NCI-H1048 (cell line): ENCODE measurements around the gene DNAJC28.
"Not testable (repeated sequence)": the region's sequence is repeated elsewhere in the genome, so short reads cannot be mapped to it uniquely, and the experiment has no call there.

ENCODE experiments used
- DNase-seq: peaks from one replicate; lab custom pipeline; 2025; lab: John Stamatoyannopoulos, UW

Gene DNAJC28

DNA sequence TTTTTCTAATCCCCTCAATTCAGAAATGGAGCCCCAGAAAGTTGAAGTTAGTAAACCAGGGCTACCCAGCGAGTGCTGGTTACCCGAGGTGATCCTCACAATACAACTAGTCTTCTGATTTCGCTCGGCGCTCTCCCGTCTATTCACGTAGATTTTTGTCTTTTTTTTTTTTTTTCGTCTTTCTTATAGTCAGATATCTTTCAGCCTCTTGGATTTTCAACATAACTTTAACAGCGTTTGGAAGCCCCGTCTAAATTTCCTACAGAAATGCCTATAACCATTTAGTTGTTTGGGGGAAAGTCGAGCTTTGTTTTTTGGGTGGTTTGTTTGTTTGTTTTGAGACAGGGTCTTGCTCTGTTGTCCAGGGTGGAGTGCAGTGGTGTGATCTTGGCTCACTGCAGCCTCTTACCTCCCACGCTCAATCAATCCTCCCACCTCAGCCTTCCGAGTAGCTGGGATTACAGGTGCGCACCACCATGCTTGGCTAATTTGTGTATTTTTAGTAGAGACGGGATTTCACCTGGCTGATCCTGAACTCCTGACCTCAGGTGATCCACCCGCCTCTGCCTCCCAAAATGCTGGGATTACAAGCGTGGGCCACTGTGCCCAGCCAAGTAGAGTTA, 10.9 kb downstream of the DNAJC28 start:
- no peak for DNase-seq

DNA sequence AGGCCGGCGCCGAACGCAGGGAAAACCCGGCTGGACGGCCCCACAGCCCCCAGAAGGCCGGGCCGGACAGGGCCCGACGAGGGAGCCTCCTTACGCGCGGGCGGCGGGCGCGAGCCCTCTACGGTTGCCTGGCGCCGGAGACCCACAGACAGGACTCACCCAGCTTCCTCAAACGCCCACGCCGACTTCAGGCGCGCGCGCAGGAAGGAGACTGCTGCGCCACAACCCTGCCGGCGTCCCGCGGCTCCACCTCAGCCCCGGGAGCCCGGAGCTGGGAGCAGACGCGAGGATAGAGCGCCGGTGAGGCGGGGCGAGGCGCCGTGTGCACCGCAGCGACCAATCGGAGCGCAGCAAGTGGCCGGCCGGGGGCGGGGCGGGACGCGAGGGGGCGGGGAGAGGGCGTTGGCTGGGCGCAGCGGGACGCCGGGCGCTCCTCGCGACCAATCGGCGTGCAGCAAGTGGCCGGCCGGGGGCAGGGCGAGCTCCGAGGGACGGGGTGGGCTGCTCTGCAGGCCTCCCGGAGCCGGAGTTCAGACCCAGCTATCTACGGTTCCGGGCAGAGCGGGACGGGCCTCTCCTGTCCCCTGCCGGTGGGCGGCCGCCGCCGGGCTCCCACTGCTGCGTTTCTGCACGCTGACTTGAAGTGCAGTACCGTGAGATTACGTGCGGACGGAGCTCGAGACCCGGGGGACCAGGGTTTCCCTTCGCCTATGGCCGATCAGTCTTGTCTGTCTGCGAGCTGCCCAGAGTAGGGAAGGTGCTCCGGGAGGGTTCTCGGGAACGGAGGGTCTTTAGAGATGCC, 11.6 kb downstream of the DNAJC28 start, which contains the start of gene TMEM50B:
TSS of gene TMEM50B (minus strand) at position 296 of the 802 bp plus-strand sequence. CDS start 11,089 bp downstream, outside the sequence.
- peak; percentile 86 for DNase-seq

DNA sequence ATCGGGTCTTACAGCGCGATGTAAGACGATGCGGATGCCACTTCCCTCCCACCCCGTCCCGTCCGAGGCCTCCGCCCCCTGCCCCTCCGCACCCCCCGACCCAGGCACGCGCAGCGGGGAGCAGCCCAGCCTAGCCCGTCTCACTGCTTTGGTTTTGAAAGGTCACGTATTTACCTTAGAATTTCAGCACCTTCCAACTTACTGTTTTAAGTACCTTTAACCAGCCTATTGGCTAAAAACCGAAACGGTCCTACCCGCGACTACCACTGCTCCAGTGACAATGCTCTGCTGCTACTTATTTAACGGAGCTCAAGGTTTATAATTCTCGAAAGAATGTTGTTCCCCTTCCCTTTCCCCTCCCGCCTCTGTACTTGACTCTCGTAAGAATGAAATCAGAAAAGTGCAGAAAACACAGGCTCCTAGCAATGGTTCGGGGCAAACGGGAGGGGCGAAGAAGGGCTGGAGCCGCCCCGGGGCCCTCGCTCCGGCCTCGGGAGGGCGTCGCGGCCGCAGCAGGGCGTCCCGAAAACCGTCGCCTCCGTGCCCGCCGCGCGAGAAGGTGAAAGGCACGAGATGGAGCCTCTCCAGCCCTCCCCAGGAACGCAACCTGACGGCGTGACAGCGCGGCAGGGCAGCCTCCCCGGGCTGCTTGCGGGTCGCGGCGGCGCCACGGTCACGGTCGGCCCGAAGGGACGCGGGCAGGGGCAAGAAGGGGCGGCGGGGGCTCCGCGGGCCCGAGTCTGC, 12.4 kb downstream of the DNAJC28 start:
- DNase-seq, result no peak

DNA sequence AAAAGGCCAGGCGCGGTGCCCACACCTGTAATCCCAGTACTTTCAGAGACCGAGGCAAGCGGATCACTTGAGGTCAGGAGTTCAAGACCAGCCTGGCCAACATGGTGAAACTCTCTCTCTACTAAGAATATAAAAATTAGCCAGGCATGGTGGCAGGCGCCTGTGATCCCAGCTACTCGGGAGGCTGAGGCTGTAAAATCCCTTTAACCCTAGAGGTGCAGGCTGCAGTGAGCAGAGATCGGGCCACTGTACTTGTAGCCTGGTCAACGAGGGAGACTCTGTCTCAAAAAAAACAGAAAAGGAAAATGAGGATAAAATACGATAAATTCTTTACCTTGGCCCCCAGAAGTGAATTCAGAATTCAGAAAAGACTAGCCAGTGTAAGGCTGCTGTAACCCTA, 13.3 kb downstream of the DNAJC28 start:
- no peak for DNase-seq

DNA sequence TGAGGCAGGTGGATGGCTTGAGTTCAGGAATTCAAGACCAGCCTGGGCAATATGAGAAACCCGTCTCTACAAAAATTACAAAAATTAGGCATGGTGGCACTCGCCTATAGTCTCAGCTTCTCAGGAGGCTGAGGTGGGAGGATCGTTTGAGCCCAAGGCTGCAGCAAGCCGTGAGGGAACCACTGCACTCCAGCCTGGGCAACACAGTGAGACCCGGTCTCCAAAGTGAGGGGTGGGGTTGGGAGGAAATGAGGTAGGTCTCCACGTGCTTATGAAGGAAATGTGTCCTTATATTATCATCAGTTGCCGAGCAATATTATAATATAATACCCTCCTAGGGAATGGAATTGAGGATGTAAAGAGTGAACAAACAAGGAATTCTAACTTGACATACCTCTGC, 14.4 kb downstream of the DNAJC28 start:
- no peak for DNase-seq

DNA sequence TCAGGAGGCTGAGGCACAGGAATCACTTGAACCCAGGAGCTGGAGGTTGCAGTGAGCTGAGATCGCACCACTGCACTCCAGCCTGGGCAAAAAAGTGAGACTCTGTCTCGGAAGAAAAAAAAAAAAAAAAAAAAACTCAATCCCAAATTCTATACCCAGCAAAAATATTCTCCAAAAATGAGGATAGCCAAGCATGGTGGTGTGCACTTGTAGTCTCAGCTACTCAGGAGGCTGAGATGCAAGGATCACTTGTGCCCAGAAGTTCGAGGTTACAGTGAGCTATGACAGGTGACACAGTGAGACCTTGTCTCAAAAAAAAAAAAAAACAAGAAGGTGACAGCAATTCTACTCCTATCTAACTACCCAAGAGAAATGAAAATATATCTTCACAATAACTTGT, 18.2 kb downstream of the DNAJC28 start:
- no peak for DNase-seq

DNA sequence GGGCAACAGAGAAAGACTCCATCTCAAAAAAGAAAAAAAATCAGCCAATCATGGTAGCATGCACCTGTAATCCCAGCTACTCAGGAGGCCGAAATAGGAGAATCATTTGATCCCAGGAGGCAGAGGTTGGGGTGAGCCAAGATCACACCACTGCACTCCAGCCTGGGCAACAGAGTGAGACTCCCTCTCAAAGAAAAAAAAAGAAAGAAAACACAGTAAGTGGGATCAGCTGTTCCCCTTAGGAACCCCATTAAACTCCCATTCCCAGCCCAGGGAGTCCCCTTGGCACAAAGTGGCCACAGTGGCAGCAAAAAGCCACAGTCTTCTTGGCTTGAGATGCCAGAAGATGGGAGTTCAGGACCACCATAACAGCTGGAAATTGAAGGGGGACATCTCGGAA, 20.8 kb downstream of the DNAJC28 start:
- DNase-seq, result no peak

DNA sequence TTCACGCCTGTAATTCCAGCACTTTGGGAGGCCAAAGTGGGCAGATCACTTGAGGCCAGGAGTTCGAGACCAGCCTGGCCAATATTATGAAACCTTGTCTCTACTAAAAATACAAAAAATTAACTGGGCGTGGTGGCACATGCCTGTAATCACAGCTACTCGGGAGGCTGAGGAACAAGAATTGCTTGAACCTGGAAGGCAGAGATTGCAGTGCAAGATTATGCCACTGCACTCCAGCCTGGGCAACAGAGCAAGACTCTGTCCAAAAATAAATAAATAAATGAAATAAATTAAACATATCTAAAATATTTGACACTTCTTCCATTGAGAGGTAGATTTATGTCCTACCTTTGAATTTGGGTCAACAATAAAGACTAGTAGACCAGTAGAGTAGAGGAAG, 22.3 kb downstream of the DNAJC28 start:
- not testable (repeated sequence) for DNase-seq

DNA sequence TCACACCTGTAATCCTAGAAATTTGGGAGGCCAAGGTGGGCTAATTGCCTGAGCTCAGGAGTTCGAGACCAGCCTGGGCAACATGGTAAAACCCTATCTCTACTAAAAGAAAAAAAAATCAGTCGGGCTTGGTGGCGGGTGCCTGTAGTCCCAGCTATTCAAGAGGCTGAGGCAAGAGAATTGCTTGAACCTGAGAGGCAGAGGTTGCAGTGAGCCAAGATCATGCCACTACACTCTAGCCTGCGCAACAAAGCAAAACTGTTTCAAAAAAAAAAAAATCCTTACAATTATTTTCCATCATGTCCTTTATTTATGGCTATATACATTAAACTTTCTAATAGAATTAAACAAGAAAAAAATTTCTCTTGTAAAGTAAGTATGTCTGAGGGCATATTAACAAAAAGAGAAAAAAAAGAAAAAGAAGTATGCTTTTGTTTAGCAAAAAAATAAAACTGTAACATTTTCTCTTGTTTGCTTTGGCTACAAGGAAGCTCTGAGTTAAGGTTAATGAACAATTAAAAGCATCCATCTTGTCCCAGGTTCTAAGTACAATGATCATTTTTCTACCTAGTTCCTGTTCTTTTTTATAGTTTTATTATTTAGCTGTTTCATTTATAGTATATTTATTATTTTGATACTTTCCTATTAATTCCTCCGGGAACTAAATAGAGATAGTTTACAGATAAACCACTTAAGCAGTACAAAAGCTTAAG, 29.8 kb downstream of the DNAJC28 start:
- DNase-seq, result no peak

DNA sequence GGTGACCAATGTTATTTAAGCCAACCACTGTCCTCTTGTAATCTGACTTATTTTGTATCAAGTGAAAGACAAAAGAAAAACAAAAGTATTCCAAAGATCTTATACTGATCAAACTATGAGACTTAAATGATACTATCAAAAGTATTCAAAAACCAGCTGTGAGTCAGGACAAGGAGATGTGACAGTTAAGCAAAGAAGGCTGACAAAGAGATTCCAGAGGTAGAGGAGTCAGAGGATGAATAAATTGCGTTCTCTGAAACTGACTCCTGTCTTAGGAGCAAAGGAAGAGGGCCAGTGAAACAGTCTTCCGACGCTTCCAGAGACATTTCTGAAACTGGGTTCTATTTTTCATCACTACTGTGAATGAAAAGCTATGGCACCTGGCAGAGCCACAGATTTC, 32.7 kb downstream of the DNAJC28 start:
- no peak for DNase-seq

DNA sequence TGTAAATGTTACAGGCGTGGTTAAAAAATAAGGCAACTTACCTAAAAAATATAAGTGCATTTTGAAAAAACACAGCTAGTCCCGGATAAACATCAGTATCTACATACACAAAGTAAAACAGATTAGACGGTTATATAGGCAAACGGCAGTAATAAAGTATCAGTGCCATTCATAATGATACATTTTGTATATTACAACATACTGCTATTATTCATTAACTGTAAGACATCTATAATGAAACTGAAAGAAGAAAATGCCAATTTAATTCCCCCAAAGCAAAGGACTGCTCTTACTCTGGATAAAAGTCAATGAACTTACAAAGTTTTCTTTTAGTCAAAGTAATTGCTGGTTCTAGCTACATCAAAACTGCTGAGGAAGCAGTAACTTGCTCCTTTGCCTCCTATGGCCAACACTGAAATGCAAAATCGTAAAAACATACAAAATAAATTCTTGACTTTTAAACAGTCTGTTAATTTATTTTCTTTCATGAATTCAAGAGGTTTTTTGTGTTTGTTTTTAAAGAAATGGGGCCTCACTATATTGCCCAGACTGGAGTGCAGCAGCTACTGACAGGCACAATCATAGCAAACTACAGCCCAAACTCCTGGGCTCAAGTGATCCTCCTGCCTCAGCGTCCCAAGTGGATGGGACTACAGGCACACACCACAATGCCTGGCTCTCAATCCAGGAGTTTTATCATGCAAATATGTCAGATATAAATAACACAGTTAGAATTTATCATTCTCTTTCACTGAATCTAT, 35.6 kb downstream of the DNAJC28 start:
- no peak for DNase-seq

DNA sequence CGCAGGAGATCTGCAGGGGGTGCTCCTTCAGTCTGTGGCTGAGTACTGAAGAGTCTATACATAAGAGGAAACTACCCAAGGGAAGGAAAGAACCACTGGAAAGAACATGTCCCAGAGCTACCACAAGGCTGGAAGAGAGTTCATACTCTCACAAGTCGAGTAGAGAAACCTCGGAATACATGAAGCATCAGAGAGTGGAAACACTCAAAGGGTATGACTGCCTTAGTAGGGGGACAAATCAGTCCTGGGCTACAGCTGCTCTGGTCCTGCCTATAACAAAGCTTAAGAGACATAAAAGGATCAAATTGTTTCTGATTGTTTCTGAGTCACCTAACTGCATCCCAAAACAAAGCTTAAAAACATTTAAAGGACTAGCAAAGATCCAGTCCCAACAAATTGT, 39.2 kb downstream of the DNAJC28 start:
- DNase-seq, result no peak

DNA sequence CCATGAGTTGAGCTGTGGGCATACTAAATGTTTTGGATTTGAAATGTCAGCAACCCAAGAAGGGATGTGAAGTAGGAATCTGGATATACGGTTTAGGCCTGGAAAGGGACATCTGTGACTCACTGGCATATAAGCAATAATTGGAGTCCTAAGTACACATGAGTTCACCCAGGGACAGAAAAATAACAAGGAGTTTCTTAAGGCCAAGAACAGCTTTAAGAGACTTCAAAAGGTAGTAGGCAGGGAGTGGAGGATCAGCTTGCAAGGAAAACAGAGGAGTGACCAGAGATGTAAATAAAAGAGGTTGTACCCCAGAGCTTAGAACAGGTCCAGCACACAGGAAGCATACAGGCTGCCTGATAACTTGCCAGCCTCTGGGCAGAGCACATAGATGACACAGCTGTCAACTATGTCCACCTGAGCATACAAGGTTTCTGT, 39.9 kb downstream of the DNAJC28 start:
- no peak for DNase-seq

DNA sequence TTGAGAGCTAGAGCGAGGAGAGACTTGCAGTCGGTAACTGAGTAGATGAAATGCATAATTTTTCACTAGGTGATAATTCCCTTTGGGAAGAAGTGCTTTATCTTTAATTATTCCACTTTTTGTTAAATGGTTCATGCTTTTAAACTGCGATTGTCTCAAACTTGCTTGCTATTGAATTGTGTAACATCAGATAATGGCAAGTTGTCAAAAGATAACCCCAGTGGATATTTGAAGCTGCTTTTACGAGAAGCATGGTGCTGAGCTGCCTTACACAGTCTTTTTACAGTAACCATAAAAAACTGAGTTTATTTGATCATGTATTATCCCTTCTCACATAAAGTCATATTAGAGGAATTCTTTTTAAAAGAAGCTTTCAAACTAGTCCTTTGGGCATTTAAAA, 41.9 kb downstream of the DNAJC28 start:
- DNase-seq, result no peak

DNA sequence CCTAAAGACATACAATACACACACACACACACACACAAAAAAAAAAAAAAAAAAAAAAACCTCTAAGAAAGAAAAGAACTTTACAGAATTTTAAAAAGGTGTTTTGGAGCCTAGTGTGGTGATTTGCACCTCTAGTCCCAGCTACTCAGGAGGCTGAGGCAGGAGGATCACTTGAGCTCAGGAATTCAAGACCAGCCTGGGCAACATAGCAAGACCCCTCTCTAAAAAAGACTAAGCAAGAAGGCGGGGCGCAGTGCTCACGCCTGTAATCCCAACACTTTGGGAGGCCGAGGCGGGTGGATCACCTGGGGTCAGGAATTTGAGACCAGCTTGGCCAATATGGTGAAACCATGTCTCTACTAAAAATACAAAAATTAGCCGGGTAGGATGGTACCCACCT, 44.9 kb downstream of the DNAJC28 start:
- DNase-seq, result not testable (repeated sequence)

DNA sequence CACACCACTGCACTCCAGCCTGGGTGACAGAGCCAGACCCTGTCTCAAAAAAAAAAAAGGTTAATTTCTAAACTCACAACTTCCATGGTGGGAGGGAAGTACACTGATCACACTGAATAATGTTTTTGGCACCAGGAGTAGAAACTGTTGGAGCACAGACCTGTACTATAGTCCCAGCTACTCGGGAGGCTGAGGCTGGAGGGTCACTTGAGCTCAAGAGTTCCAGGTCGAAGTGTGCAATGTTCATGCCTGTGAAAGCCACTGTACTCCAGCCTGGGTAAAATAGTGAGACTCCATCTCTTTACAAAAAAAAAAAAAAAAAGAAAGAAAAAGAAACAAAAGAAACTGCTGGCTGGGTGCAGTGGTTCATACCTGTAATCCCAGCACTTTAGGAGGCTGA, 47.0 kb downstream of the DNAJC28 start:
- DNase-seq, result no peak

DNA sequence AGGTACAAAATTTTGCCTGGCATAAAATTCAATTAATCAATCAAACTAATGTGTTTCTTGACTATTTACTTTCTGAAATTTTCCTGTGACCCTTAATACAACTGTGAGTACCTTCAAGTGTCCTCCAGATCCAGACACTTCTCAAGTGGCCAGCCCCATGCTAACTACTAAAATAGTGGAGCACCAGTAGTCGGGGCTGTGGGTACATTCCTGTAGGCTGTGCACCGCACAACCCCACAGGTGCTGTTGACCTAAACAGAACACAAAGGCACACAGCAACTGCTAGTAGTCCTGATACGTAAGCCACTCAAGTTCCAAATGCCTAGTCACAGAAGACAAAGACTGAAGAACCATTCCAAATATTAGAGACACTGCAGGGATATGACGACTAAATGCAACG, 48.3 kb downstream of the DNAJC28 start:
- no peak for DNase-seq

DNA sequence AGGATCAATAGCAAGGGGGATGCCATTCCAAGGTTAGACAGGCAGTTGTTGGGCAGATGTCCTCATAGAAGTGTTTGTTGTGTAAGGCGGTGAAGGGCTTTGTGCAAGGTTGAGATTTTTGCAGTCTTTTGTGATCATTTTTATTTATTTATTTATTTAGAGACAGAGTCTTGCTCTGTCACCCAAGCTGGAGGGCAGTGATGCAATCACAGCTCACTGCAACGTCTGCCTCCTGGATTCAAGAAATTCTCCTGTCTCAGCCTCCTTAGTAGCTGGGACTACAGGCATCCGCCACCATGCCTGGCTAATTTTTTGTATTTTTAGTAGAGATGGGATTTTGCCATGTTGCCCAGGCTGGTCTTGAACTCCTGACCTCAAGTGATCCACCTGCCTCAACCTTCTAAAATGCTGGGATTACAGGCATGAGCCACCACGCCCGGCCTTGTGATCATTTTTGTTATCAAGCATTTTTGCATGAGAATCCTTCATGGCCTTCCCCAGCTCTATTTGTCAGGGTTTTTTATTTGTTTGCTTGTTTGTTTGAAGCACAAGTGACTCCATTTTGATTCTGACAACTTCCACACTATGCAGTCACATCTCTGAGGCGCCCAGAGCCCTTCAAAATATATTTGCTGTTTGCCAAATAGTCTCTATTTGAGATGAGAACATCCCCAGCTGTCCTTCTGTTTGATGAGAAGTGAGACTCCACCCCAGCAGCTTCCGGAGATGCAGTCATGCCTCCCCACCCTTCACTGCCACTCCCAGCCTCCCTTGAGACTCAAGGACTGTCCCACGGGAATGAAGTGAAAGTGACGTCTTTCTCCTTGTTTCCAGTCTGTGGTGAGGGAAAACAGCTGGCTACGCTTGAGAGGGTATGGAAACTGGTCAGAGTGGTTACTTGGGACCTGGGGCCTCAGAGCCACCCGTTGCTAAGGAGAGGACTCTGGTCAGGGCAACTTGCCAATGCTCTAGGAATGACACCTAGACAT, 49.7 kb downstream of the DNAJC28 start:
- no peak for DNase-seq
